Measurements from ENCODE around the gene DUOXA1.
A peak's percentile ranks its signal among the peaks of the same experiment; 100 is the strongest.

The DUOXA1 gene

DNA sequence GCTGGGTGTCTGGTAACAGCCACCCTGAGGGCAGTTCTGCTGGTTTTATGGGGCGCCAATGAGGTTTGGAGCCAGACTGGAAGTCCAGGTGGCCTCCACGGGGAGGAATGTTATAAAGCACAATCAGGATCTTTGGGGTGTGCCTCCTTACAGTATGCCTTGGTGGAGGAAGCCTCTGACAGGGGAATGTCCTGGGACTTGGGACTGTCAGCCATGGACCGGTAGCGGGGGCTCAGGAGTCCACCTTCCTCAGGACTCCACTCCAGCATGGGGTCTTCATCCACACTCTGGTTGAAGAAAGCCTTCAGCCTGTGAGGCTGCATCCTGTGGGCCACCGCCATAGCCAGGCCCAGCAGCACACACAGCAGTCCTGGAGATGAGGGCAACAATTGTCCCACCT, 10.7 kb downstream of the DUOXA1 start:
- Histone ChIP-seq H3K27me3 (ENCODE audit: insufficient read depth, low read length) (peaks cover 61% of the 10 kb centered on the region), H2AFZ (ENCODE audit: low read depth, low read length) (no peak overlapping the region), H3K4me1 (ENCODE audit: insufficient read depth, low read length) (peaks cover 6% of the 10 kb centered on the region), H3K9me3 (ENCODE audit: low read length) (no peaks in the 10 kb centered on the region), H3K36me3 (ENCODE audit: insufficient read depth, low read length) (no peaks in the 10 kb centered on the region), H3K4me3 (ENCODE audit: low read length) (no peak overlapping the region)

DNA sequence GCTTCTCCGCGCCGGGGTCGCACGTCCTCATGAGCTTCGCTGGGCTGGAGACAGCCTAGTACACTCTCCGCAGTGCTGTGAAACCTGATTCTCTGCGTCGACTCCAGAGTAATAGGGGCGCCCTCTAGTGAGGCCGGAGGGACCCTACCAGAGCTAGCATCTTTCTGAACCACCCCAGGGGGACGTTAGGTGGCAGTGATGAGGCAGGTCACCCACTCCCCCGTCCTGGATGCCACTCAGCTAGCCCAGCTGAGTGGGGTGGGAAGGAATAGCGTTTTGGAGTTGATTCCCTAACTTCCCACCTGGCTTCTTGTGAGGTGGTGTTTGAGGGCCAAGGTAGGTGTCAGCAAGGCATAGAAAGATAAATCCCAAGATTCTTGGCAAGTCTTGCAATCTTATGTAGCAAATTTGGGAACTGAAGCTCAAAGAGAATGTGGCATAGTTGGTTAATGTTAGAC, 11.5 kb downstream of the DUOXA1 start:
- Histone ChIP-seq H3K27me3 (ENCODE audit: insufficient read depth, low read length) (peaks cover 70% of the 10 kb centered on the region), H3K36me3 (ENCODE audit: insufficient read depth, low read length) (no peaks in the 10 kb centered on the region), H2AFZ (ENCODE audit: low read depth, low read length) (peak overlapping the region; percentile 48), H3K4me3 (ENCODE audit: low read length) (peak overlapping the region; percentile 35), H3K4me1 (ENCODE audit: insufficient read depth, low read length) (peaks cover 6% of the 10 kb centered on the region), H3K9me3 (ENCODE audit: low read length) (no peaks in the 10 kb centered on the region)

DNA sequence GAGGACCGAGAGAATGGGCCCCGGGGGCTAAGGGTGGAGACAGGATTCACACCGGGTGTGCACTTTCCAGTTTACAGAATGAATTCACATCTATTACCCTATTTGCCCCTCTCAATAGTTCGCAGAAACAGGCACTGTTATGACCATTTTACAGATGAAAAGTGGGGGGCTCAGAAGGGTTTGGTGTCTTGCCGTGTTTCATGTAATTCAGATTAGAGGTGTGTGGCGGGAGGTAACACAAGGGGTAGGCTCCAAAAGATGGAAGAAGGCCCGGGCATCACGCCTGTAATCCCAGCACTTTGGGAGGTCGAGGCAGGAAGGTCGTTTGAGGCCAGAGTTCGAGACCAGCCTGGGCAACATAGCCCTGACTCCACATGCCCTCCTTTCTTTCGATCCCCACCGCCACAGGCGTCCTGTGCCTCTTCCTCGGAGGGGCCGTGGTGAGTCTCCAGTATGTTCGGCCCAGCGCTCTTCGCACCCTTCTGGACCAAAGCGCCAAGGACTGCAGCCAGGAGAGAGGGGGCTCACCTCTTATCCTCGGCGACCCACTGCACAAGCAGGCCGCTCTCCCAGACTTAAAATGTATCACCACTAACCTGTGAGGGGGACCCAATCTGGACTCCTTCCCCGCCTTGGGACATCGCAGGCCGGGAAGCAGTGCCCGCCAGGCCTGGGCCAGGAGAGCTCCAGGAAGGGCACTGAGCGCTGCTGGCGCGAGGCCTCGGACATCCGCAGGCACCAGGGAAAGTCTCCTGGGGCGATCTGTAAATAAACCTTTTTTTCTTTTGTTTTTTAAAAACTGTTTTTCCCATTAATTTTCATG, 12.2 kb downstream of the DUOXA1 start:
- Histone ChIP-seq H3K4me3 (ENCODE audit: low read length) (peak overlapping the region; percentile 35), H3K4me1 (ENCODE audit: insufficient read depth, low read length) (peaks cover 6% of the 10 kb centered on the region), H3K36me3 (ENCODE audit: insufficient read depth, low read length) (no peaks in the 10 kb centered on the region), H3K9me3 (ENCODE audit: low read length) (no peaks in the 10 kb centered on the region), H2AFZ (ENCODE audit: low read depth, low read length) (peak overlapping the region; percentile 48), H3K27me3 (ENCODE audit: insufficient read depth, low read length) (peaks cover 73% of the 10 kb centered on the region)

DNA sequence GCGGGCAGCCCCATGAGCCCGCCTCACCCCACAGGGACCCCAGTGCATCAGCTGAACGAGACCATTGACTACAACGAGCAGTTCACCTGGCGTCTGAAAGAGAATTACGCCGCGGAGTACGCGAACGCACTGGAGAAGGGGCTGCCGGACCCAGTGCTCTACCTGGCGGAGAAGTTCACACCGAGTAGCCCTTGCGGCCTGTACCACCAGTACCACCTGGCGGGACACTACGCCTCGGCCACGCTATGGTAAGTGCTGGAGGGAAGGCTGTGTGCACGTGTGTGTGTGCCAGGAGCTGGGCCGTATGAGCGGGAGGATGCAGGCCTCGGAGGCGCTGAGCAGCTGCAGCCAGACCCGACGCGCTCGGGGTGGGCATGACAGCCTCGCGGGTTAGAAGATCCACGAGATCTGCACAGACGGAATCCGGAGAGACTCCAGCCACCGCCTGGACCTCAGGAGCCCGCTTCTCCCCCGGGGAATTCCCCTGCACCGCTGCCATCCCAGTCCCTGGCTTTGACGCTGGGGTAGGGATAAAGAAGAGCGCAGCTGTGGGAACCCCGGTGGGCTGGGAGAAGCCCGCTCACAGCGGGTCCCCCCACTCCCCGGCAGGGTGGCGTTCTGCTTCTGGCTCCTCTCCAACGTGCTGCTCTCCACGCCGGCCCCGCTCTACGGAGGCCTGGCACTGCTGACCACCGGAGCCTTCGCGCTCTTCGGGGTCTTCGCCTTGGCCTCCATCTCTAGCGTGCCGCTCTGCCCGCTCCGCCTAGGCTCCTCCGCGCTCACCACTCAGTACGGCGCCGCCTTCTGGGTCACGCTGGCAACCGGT, 13.0 kb downstream of the DUOXA1 start:
- H3K36me3 ChIP-seq (ENCODE audit: insufficient read depth, low read length) = no peaks in the 10 kb centered on the region
- H3K4me3 ChIP-seq (ENCODE audit: low read length) = no peak overlapping the region
- peaks cover 77% of the 10 kb centered on the region for H3K27me3 ChIP-seq (ENCODE audit: insufficient read depth, low read length)
- peaks cover 6% of the 10 kb centered on the region for H3K4me1 ChIP-seq (ENCODE audit: insufficient read depth, low read length)
- no peak overlapping the region for H2AFZ ChIP-seq (ENCODE audit: low read depth, low read length)
- no peaks in the 10 kb centered on the region for H3K9me3 ChIP-seq (ENCODE audit: low read length)

DNA sequence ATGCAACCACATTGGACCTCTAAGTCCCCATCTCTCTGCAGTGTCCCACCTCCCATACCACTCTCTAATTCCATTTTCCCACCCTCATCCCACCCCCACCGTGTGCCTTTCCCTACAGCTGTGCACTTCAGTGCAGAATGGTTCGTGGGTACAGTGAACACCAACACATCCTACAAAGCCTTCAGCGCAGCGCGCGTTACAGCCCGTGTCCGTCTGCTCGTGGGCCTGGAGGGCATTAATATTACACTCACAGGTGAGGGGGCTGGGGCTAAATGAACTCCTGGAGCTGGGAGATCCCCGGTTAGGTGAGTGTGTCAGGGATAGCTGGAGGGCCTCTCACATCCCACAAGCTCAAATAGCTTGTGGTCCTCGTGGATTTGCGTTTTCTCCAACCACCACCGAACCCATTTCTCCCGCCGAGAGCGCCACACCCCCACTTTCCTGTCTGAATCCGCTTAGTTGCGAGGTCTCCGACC, 13.6 kb downstream of the DUOXA1 start:
- H2AFZ ChIP-seq (ENCODE audit: low read depth, low read length) = no peak overlapping the region
- H3K4me1 ChIP-seq (ENCODE audit: insufficient read depth, low read length) = peaks cover 6% of the 10 kb centered on the region
- no peaks in the 10 kb centered on the region for H3K9me3 ChIP-seq (ENCODE audit: low read length)
- H3K4me3 ChIP-seq (ENCODE audit: low read length) = no peak overlapping the region
- H3K27me3 ChIP-seq (ENCODE audit: insufficient read depth, low read length) = peaks cover 77% of the 10 kb centered on the region
- no peaks in the 10 kb centered on the region for H3K36me3 ChIP-seq (ENCODE audit: insufficient read depth, low read length)

DNA sequence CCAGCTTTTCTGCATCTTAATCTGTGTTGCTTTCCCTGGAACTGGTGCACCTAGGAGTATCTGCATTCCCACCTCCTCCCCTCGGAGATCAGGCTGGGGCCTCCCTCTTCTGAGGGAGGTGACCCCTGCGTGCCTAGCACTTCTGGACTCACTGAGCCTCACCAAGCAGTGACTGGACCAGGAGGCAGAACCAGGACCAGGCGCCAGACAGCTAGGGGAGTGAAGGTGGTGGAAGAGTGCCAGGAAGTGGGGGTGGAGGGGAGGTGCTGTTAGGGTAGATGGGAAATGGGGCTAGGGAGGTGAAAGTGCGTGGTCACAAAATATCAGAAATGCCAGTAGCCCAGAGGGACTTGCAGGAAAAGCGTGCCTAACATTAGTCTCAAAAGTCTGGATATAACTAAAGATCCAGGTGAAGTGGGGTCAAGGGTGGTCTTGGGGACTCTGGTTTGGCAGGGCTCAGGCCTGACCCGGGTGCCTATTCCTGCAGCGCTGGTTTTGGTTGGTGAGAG, 14.3 kb downstream of the DUOXA1 start:
- Histone ChIP-seq H3K9me3 (ENCODE audit: low read length) (no peaks in the 10 kb centered on the region), H3K4me3 (ENCODE audit: low read length) (no peak overlapping the region), H3K4me1 (ENCODE audit: insufficient read depth, low read length) (peaks cover 6% of the 10 kb centered on the region), H3K27me3 (ENCODE audit: insufficient read depth, low read length) (peaks cover 77% of the 10 kb centered on the region), H2AFZ (ENCODE audit: low read depth, low read length) (no peak overlapping the region), H3K36me3 (ENCODE audit: insufficient read depth, low read length) (no peaks in the 10 kb centered on the region)

DNA sequence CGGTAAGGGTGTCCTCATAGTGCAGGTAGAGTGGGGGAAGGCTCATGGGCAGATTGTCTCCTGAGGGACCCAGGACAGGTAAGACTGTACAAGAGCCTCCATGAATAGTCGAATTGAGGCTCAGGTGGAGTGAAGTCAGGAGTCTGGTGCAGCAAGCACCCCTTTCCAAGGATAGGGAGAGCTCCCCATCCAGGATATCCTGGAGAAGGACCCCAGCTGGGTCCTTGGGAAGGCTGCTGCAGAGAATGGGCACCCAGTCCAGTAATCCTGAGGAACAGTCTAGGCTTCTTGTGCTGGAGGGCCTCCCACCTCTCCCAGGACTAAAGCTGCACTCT, 15.0 kb downstream of the DUOXA1 start:
- Histone ChIP-seq H3K36me3 (ENCODE audit: insufficient read depth, low read length) (no peaks in the 10 kb centered on the region), H3K4me3 (ENCODE audit: low read length) (no peak overlapping the region), H3K9me3 (ENCODE audit: low read length) (no peaks in the 10 kb centered on the region), H2AFZ (ENCODE audit: low read depth, low read length) (no peak overlapping the region), H3K4me1 (ENCODE audit: insufficient read depth, low read length) (peaks cover 6% of the 10 kb centered on the region), H3K27me3 (ENCODE audit: insufficient read depth, low read length) (peaks cover 79% of the 10 kb centered on the region)

DNA sequence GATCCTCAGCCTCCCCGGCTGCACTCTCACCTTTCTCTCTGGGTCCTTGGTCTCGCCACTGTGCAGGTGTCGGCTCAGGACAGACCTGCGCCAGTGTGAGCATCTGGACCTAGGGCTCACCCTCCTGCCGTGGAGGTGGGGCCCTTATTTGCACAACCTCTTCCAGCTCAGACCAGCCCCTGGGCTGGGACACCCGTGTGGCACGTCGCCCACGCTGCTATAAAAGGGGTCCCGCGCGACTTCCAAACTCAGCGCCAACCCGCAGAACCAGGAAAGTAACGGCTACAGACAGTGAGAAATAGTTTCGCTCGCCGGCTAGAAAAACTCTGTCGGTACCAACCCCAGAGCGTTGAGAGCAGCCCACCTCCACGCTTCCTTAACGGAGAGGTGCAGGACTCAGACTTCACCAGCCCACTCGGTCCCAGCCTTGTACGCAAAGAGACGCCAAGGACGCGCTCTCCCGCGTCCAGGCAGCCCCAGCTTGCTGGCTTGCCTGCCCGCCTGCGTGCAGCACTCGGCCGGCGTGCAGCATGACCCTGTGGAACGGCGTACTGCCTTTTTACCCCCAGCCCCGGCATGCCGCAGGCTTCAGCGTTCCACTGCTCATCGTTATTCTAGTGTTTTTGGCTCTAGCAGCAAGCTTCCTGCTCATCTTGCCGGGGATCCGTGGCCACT, 15.5 kb downstream of the DUOXA1 start, which contains the start of the genes DUOX2 and DUOXA2:
DUOX2 (minus strand) TSS at position 97 of the 675 bp plus-strand sequence. CDS start 761 bp downstream, outside the sequence.
DUOXA2 (plus strand) TSS at position 251 of the 675 bp plus-strand sequence; CDS start at position 531, 280 bp downstream.
- H3K36me3 ChIP-seq (ENCODE audit: insufficient read depth, low read length) = no peaks in the 10 kb centered on the region
- H2AFZ ChIP-seq (ENCODE audit: low read depth, low read length) = no peak within 1 kb of the TSS
- peaks cover 6% of the 10 kb centered on the region for H3K4me1 ChIP-seq (ENCODE audit: insufficient read depth, low read length)
- no peaks in the 10 kb centered on the region for H3K9me3 ChIP-seq (ENCODE audit: low read length)
- H3K27me3 ChIP-seq (ENCODE audit: insufficient read depth, low read length) = peaks cover 81% of the 10 kb centered on the region
- H3K4me3 ChIP-seq (ENCODE audit: low read length) = peak within 1 kb of the TSS; percentile 12

DNA sequence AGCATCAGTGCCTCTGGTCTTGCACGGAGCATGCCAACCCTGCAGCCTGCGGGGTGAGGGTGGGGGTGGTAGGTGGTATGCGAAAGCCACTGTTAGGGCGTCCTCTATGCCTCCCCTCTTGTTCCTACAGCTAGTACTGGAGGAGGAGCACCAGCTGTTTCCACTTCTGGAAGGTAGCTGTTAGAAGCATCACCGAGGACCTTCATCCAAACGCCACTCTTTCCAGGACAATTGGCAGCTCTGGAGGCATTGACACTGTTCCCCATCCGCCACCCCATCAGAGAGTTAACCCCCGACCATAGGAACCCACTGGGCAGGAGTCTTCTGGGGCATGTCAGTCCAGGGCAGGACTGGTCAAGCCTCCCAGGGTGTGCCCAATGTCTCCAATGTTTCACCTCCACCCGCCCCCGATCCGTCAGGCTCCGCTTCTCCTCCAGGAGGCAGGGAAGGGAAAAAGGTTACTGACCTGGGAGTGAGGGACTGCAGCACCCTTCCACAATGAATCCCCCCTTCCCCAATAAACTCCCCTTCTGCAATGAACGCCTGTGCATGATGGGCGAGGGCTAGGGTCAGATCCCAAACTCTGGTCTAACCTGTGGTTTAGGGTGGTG, 16.2 kb downstream of the DUOXA1 start:
- Histone ChIP-seq H2AFZ (ENCODE audit: low read depth, low read length) (no peak overlapping the region), H3K9me3 (ENCODE audit: low read length) (peaks cover 3% of the 10 kb centered on the region), H3K4me3 (ENCODE audit: low read length) (no peak overlapping the region), H3K36me3 (ENCODE audit: insufficient read depth, low read length) (no peaks in the 10 kb centered on the region), H3K4me1 (ENCODE audit: insufficient read depth, low read length) (peaks cover 6% of the 10 kb centered on the region), H3K27me3 (ENCODE audit: insufficient read depth, low read length) (peaks cover 86% of the 10 kb centered on the region)

DNA sequence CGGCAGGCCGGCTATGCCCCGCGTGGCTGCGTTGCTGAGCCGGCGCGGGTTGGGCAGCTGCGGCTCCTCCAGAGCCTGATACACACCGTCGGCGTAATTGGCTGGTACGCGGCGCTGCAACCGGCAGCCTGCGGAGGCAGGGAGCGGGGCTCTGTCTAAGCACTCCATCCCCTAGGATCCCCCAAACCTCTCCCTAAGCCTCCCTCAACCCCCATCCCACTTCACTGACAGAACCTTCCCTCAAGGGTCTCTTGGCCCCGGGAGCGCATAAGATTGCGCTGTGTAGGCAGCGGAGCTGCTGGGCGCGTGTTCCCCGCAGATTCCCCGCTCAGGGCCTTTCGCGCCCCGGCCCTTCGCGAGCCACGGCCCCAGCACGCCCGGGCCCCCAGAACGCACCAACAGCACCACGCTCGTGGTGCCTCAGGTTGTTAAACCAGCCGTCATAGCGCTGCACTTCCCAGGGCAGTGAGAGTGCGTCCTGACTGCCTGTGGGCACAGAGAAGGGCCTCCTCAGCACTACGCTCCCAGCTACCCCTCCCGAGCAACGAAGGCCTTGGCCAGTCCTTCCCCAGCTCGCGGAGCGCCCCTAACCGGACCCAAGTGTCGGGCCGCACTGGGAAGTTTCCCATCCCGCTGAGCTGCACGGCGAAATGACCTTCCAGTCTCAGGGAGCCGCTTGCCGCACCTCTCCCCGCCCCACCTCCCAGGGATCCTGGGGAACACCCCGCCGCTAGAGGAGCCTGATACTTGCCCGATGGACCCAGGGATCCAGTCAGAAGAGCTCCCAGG, 16.9 kb downstream of the DUOXA1 start:
- no peaks in the 10 kb centered on the region for H3K36me3 ChIP-seq (ENCODE audit: insufficient read depth, low read length)
- no peak overlapping the region for H2AFZ ChIP-seq (ENCODE audit: low read depth, low read length)
- H3K4me3 ChIP-seq (ENCODE audit: low read length) = no peak overlapping the region

DNA sequence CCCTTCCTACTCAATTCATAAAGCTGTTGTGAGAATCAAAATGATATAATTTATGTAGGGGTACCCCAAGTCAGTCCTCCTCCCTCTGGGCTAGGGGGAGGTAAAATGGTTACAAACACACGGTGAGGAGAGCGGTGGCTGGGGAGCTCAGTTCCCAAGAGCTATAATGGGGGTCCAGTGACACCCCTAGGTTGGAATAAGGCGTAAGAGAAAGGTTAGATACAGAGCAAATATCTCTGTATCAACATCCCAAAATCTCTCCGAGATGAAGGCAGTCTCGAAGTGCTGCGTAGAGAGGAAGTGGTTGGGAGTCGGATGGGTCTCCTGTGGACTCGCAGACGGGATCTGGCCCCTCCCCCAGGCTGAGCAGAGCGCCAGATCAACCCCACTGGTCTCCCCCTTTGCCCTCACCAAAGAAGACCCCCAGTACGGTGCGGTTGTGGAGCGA, 17.5 kb downstream of the DUOXA1 start:
- Histone ChIP-seq H2AFZ (ENCODE audit: low read depth, low read length) (no peak overlapping the region), H3K36me3 (ENCODE audit: insufficient read depth, low read length) (no peaks in the 10 kb centered on the region), H3K27me3 (ENCODE audit: insufficient read depth, low read length) (peaks cover 84% of the 10 kb centered on the region), H3K4me3 (ENCODE audit: low read length) (no peak overlapping the region), H3K4me1 (ENCODE audit: insufficient read depth, low read length) (peaks cover 4% of the 10 kb centered on the region), H3K9me3 (ENCODE audit: low read length) (peaks cover 3% of the 10 kb centered on the region)

More for the DNA sequence above, 16.9 kb downstream of the DUOXA1 start:
- Histone ChIP-seq H3K9me3 (ENCODE audit: low read length) (peaks cover 3% of the 10 kb centered on the region), H3K27me3 (ENCODE audit: insufficient read depth, low read length) (peaks cover 90% of the 10 kb centered on the region), H3K4me1 (ENCODE audit: insufficient read depth, low read length) (peaks cover 6% of the 10 kb centered on the region)
